Panc1 (cell line): ENCODE data around the gene ANP32A. TPM values are rescaled to one million over a fixed set of nuclear protein-coding genes. Genes with fewer than 3 reads are reported as not detected.

ENCODE experiments used
- ATAC-seq: fragments of 200-7000 bp; cut with Tn5 transposase; 2 replicates; pipeline ENCODE4 v1.9.1; 2020; ENCODE audit warnings: mild to moderate bottlenecking, moderate library complexity
- BruUV-seq: library from RNA; stranded (reverse); fragments of 400-500 nt; replicated peaks from 2 replicates; lab custom pipeline; 2021; lab: Mats Ljungman, UMichigan
- CTCF ChIA-PET: fragments of 300-600 bp; sonication (Branson Sonifier 250); formaldehyde crosslinking; loops from one replicate; lab custom pipeline; 2022; ENCODE audit warnings: antibody characterized with exemption; lab: Charles Lee
- POLR2A ChIA-PET: fragments of 300-600 bp; sonication (Branson Sonifier 250); formaldehyde crosslinking; loops from one replicate; lab custom pipeline; 2022; ENCODE audit warnings: antibody characterized with exemption; lab: Charles Lee
- DNase-seq: peaks from one replicate; pipeline ENCODE4 v3.0.0-alpha.2; 2010; ENCODE audit warnings: low read depth, low spot score
- H3K27ac ChIP-seq: 2 replicates; pipeline ENCODE4 v1.5.1; 2011; ENCODE audit warnings: mild to moderate bottlenecking, low read length, inconsistent platforms
- H3K27me3 ChIP-seq: fragments of 200-500 bp; sonication (Bioruptor generic); 2 replicates; pipeline ENCODE4 v1.6.0; 2014; ENCODE audit warnings: low read length, inconsistent platforms; ENCODE audit not compliant: control insufficient read depth, insufficient read depth
- H3K36me3 ChIP-seq: fragments of 200-500 bp; sonication (Bioruptor generic); 2 replicates; pipeline ENCODE4 v1.5.1; 2014; ENCODE audit warnings: inconsistent platforms, mild to moderate bottlenecking, low read length, moderate library complexity; ENCODE audit not compliant: control insufficient read depth, insufficient read depth
- H3K4me1 ChIP-seq: 2 replicates; pipeline ENCODE4 v1.5.1; 2011; ENCODE audit warnings: inconsistent platforms, mild to moderate bottlenecking, low read length, moderate library complexity; ENCODE audit not compliant: control insufficient read depth, insufficient read depth
- H3K4me3 ChIP-seq, 2 experiments: 2 replicates each; pipeline ENCODE4 v1.5.1; 2011 to 2012; ENCODE audit warnings: low read depth in 2 of 2, low read length in 2 of 2, mild to moderate bottlenecking in 2 of 2, inconsistent platforms in 1 of 2, moderate library complexity in 1 of 2
- H3K9me3 ChIP-seq: fragments of 200-500 bp; sonication (Bioruptor generic); 2 replicates; pipeline ENCODE4 v1.5.1; 2014; ENCODE audit warnings: low read depth, mild to moderate bottlenecking, inconsistent platforms, low read length, moderate library complexity; ENCODE audit not compliant: control insufficient read depth, insufficient read depth
- CTCF ChIP-seq: fragments of 450-650 bp; IDR thresholded peaks from 2 replicates; pipeline ENCODE4 v1.5.1; 2017; ENCODE audit warnings: mild to moderate bottlenecking
- POLR2AphosphoS5 ChIP-seq: IDR thresholded peaks from 2 replicates; pipeline ENCODE4 v1.6.1; 2012; ENCODE audit warnings: mild to moderate bottlenecking, low read depth, low read length, moderate library complexity
- REST ChIP-seq, 2 experiments: IDR thresholded peaks; 2 replicates each; pipeline ENCODE4 v1.6.1; 2011 to 2012; ENCODE audit warnings: low read depth in 2 of 2, control low read depth in 1 of 2, low read length in 1 of 2, mild to moderate bottlenecking in 1 of 2, moderate library complexity in 1 of 2; ENCODE audit not compliant: insufficient read depth in 1 of 2
- SIN3A ChIP-seq: IDR thresholded peaks from 2 replicates; pipeline ENCODE4 v1.6.1; 2012; ENCODE audit warnings: low read depth, mild to moderate bottlenecking, low read length, moderate library complexity, borderline replicate concordance; ENCODE audit not compliant: insufficient read depth
- TCF7L2 ChIP-seq: IDR thresholded peaks from 2 replicates; pipeline ENCODE4 v1.6.1; 2011; ENCODE audit warnings: mild to moderate bottlenecking, low read depth, low read length, inconsistent platforms
- in situ Hi-C: cut with HindIII; loops from 2 replicates; pipeline ENCODE4 v1.10.0; 2016; ENCODE audit warnings: low sequenced_read_pairs, low pct_unique_long_range_greater_than_20kb
- intact Hi-C: fragments of 100-400 bp; cut with micrococcal nuclease; formaldehyde crosslinking; loops from one replicate; pipeline ENCODE4 v1.10.0; 2022; ENCODE audit not compliant: unreplicated experiment
- total RNA-seq: library from RNA; stranded (reverse); gene quantifications from one replicate; pipeline ENCODE4 v1.2.1, GENCODE V29; 2021; ENCODE audit not compliant: unreplicated experiment

Gene ANP32A
- total RNA-seq, 1 experiment from 2014 or later = 226 TPM

GRCh38 chr15:68730976-68731897 is 89.5 kb downstream of the ANP32A start:
- ChIA-PET CTCF (interaction anchor here (0.6 to 1.0 kb wide), 2 partner anchors 102 to 145 kb away, joined by 3 to 6 read pairs; no protein-coding TSS in a partner anchor), POLR2A (no interaction called here)
- Histone ChIP-seq H3K27ac (no peak overlapping the region), H3K4me3 (no peak overlapping the region), H3K27me3 (no peaks in the 10 kb centered on the region; the same call in 1 of the 2 replicates), H3K4me1 (no peaks in the 10 kb centered on the region), H3K9me3 (no peaks in the 10 kb centered on the region), H3K36me3 (no peaks in the 10 kb centered on the region)
- in situ Hi-C loops (no loop called here), intact Hi-C loops (loop anchor here (2.0 kb wide), 1 partner anchor 144 kb away; no protein-coding TSS in a partner anchor)
- TF ChIP-seq CTCF (no peak), SIN3A (no peak), POLR2AphosphoS5 (no peak), REST (IDR thresholded peaks at IDR 0.05; ENCODE audit: insufficient read depth in 1 of 2, low read depth in 2 of 2, low read length in 1 of 2) (no peak), TCF7L2 (no peak)
- BruUV-seq = no TSS peak
- DNase-seq = no peak
- ATAC-seq = no peak

GRCh38 chr15:68730471-68730919 is 90.2 kb downstream of the ANP32A start:
- TF ChIP-seq CTCF = peak; percentile 72
- TF ChIP-seq POLR2AphosphoS5 = no peak
- no peak for TF ChIP-seq REST (IDR thresholded peaks at IDR 0.05; ENCODE audit: insufficient read depth in 1 of 2, low read depth in 2 of 2, low read length in 1 of 2)
- TF ChIP-seq TCF7L2 = no peak
- TF ChIP-seq SIN3A = no peak
- Histone ChIP-seq H3K4me3 (no peak overlapping the region), H3K27me3 (no peaks in the 10 kb centered on the region; the same call in 1 of the 2 replicates), H3K4me1 (no peaks in the 10 kb centered on the region), H3K9me3 (no peaks in the 10 kb centered on the region), H3K27ac (no peak overlapping the region), H3K36me3 (no peaks in the 10 kb centered on the region)
- POLR2A ChIA-PET = no interaction called here
- in situ Hi-C loops (no loop called here), intact Hi-C loops (loop anchor here (2.0 kb wide), 1 partner anchor 144 kb away; no protein-coding TSS in a partner anchor)
- DNase-seq (no peak), ATAC-seq (peak; percentile 70; the same call in 1 of the 2 replicates)
- CTCF ChIA-PET = interaction anchor here (0.6 to 1.0 kb wide), 2 partner anchors 145 to 146 kb away, joined by 3 read pairs; no protein-coding TSS in a partner anchor
- no TSS peak for BruUV-seq
